Lower leg skin (tissue), 4 donors: Measurements from ENCODE around the gene NCDN. TPM values are rescaled to one million over a fixed set of nuclear protein-coding genes. Genes with fewer than 3 reads are reported as not detected.
"Not testable (repeated sequence)": the region's sequence is repeated elsewhere in the genome, so short reads cannot be mapped to it uniquely, and the experiment has no call there.

Source experiments
- DNase-seq, 2 donors: peaks; one replicate each; pipeline ENCODE4 v3.0.0-alpha.2; 2019; ENCODE audit warnings: low spot score in 2 of 2
- H3K4me3 ChIP-seq: fragments of 200-600 bp; sonication (generic); 2 replicates; pipeline ENCODE4 v1.5.1; 2017; ENCODE audit warnings: mild to moderate bottlenecking, low read depth; ENCODE audit not compliant: poor library complexity, severe bottlenecking
- POLR2A ChIP-seq, 2 donors: fragments of 450-650 bp; IDR thresholded peaks; one replicate each; pipeline ENCODE4 v1.6.1; 2016 to 2017; ENCODE audit warnings: antibody characterized with exemption in 2 of 2, mild to moderate bottlenecking in 1 of 2, moderate library complexity in 1 of 2
- WGBS, 2 donors: methylation state at CpG; one replicate each; pipeline ENCODE4 v1.1.5; 2018; 5-methylcytosine and 5-hydroxymethylcytosine counted together
- intact Hi-C: fragments of 100-400 bp; cut with DNase I; formaldehyde crosslinking; loops from one replicate; pipeline ENCODE4 v1.15.0; 2023; ENCODE audit warnings: low total_unique reads
- total RNA-seq, 4 donors: library from RNA; depleted of rRNA; stranded (reverse); fragments of >200 nt; gene quantifications; one replicate each; pipeline ENCODE4 v1.1.0, GENCODE V29; 2016
- TF ChIP-seq, protein P1 (sequence below), 3 donors: fragments of 450-650 bp; IDR thresholded peaks; one replicate each; pipeline ENCODE4 v1.5.1; 2016; ENCODE audit warnings: antibody characterized with exemption in 3 of 3, mild to moderate bottlenecking in 3 of 3, moderate library complexity in 2 of 3

NCDN gene
- total RNA-seq, 4 donors from 2014 or later = 13.7 to 18.4 (median 16.1) TPM

DNA sequence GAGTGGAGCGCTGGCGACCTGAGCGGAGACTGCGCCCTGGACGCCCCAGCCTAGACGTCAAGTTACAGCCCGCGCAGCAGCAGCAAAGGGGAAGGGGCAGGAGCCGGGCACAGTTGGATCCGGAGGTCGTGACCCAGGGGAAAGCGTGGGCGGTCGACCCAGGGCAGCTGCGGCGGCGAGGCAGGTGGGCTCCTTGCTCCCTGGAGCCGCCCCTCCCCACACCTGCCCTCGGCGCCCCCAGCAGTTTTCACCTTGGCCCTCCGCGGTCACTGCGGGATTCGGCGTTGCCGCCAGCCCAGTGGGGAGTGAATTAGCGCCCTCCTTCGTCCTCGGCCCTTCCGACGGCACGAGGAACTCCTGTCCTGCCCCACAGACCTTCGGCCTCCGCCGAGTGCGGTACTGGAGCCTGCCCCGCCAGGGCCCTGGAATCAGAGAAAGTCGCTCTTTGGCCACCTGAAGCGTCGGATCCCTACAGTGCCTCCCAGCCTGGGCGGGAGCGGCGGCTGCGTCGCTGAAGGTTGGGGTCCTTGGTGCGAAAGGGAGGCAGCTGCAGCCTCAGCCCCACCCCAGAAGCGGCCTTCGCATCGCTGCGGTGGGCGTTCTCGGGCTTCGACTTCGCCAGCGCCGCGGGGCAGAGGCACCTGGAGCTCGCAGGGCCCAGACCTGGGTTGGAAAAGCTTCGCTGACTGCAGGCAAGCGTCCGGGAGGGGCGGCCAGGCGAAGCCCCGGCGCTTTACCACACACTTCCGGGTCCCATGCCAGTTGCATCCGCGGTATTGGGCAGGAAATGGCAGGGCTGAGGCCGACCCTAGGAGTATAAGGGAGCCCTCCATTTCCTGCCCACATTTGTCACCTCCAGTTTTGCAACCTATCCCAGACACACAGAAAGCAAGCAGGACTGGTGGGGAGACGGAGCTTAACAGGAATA lies 19.7 kb downstream of the NCDN start:
- 43 to 46% methylated on average over 62 to 66 of the region's 70 CpGs for WGBS, 2 donors
- intact Hi-C loops = no loop called here
- TF ChIP-seq, protein P1, sequence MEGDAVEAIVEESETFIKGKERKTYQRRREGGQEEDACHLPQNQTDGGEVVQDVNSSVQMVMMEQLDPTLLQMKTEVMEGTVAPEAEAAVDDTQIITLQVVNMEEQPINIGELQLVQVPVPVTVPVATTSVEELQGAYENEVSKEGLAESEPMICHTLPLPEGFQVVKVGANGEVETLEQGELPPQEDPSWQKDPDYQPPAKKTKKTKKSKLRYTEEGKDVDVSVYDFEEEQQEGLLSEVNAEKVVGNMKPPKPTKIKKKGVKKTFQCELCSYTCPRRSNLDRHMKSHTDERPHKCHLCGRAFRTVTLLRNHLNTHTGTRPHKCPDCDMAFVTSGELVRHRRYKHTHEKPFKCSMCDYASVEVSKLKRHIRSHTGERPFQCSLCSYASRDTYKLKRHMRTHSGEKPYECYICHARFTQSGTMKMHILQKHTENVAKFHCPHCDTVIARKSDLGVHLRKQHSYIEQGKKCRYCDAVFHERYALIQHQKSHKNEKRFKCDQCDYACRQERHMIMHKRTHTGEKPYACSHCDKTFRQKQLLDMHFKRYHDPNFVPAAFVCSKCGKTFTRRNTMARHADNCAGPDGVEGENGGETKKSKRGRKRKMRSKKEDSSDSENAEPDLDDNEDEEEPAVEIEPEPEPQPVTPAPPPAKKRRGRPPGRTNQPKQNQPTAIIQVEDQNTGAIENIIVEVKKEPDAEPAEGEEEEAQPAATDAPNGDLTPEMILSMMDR (IDR thresholded peaks at IDR 0.05) = no peak
- no peak for TF ChIP-seq POLR2A (IDR thresholded peaks at IDR 0.05)
- H3K4me3 ChIP-seq = peak overlapping the region; percentile 6
- DNase-seq = no peak

DNA sequence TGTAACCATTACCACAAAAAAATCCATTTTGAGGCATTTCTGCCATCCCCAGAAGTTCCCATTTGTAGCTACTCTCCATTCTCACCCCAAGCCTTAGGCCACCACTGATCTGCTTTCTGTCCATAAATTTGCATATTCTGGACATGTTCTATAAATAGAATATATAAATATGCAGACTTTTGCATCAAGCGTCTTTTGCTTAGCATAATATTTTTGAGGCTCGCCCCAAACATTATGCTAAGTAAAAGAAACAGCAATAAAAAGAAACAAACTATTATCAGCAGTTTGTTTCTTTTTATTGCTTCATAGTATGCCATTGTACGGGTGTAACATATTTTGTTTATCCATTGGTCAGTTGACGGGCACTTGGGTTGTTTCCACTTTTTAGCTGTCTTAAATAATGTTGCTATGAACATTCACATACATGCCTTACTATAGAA lies 23.4 kb downstream of the NCDN start:
- TF ChIP-seq, protein P1 (IDR thresholded peaks at IDR 0.05) = no peak
- no peak for TF ChIP-seq POLR2A (IDR thresholded peaks at IDR 0.05)
- WGBS, 2 donors = 73 to 79% methylated on average over 4 of the region's 4 CpGs
- no peak overlapping the region for H3K4me3 ChIP-seq
- no peak for DNase-seq
- intact Hi-C loops = no loop called here

DNA sequence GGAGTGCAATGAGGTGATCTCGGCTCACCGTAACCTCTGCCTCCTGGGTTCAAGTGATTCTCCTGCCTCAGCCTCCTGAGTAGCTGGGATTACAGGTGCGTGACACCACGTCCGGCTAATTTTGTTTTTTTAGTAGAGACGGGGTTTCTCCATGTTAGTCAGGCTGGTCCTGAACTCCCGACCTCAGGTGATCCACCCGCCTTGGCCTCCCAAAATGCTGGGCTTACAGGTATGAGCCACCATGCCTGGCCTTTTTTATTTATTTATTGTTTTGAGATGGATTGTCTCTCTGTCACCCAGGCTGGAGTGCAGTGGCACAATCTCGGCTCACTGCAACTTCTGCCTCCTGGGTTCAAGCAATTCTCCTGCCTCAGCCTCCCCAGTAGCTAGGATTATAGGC lies 24.0 kb downstream of the NCDN start:
- intact Hi-C loops, H3K4me3 ChIP-seq, DNase-seq: not testable (repeated sequence)
- 95% methylated on average over 9 of the region's 9 CpGs for WGBS, 2 donors

DNA sequence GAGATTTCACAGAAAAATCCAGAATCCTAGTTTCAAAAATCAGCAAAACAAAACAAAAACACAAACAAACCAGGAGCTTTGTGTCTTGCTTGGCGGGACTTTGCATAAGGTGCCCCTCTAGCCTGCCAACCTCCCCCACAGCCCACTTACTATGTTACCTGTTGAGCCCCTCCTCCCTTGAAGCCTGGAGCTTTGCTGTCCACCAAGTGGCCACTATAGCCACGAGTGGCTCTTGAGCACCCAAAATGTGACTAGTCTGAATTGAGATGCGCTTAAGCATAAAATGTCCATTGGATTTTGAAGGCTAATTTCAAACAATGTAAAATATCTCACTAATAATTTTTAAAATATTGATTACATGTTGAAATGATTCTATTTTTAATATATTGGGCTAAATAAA lies 27.7 kb downstream of the NCDN start:
- WGBS, 2 donors = 90 to 92% methylated on average over 3 of the region's 3 CpGs
- H3K4me3 ChIP-seq = no peak overlapping the region
- intact Hi-C loops = no loop called here
- DNase-seq = no peak
- TF ChIP-seq, protein P1 (IDR thresholded peaks at IDR 0.05) = no peak
- TF ChIP-seq POLR2A (IDR thresholded peaks at IDR 0.05) = no peak

DNA sequence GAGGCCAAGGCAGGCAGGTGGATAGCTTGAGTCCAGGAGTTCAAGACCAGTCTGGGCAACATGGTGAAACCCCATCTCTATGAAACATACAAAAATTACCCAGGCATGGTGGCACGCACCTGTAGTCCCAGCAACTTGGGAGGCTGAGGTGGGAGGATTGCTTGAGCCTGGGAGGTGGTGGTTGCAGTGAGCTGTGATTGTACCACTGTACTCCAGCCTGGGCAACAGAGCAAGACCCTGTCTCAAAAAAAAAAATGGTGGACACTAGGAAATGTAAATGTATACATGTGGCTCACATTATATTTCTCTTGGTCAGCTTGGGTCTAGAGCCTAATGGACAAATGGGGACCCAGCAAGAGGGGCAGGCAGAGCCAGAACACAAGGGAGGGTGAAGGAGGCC lies 28.2 kb downstream of the NCDN start:
- DNase-seq, H3K4me3 ChIP-seq, intact Hi-C loops: not testable (repeated sequence)
- WGBS, 2 donors = 95 to 96% methylated on average over 1 of the region's 1 CpG

DNA sequence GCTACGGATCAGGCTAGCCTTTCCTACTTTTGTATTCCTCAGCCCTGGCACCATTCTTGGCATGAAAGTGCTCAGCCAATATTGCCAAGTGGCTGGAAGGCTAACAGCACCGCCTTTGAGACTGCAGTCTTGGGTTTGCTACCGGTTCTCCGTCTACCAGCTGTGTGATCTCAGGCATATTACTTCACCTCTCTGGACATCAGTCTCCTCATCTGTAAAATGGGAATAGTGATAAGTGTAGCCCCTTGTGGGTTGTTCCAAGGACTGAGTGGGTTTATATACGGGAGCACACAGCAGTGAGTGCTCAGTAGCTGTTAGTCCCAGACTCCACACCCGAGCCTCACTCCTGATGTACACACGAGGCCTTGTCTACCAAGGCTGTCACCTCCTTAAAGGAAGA lies 29.2 kb downstream of the NCDN start:
- intact Hi-C loops = no loop called here
- no peak overlapping the region for H3K4me3 ChIP-seq
- no peak for DNase-seq
- WGBS, 2 donors = 87 to 88% methylated on average over 7 of the region's 7 CpGs
- TF ChIP-seq POLR2A (IDR thresholded peaks at IDR 0.05) = no peak
- TF ChIP-seq, protein P1 (IDR thresholded peaks at IDR 0.05) = no peak
